Measurements from ENCODE around the gene DHRS2.
"Not testable (repeated sequence)": the region's sequence is repeated elsewhere in the genome, so short reads cannot be mapped to it uniquely, and the experiment has no call there.

DHRS2 gene

DNA sequence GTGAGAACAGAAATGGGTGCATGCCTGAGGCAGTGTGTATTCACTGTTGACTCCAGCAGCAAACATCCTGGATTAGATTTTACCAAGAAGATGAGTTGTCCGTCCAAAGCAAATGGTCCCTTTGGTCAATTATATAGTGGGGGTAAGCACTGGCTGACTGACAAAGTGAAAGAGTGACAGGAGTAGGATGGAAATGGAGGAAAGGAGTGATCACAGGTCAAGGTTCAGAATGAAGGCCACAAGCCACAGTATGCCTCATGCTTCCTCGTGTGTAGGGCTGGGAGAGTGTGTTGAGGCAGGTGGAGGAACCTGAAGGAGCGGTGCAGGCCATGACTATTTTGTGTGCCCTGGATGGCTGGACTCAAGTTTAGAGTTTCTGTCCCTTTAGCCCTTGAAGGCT is 14.3 kb downstream of the DHRS2 start:
- no peak for DNase-seq

DNA sequence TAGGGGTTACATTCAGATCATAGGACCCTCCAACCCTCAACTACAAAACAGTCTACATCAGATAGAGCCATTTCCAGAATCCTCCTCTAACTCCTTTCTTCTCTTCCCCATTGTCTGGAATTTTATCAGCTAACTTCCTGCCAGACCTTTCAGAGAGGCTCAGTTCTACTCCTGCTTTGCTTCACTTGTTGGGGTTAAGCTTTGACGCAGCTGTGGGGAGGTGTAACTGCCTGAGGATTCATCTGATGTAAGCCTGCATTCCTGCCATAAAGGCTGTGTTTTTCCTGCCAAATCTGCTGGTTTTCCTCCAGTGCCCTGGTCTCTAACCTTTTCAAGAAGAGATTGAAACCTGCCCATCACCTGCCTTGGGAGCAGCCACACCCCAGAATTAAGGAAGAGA is 16.9 kb downstream of the DHRS2 start:
- no peak for DNase-seq

DNA sequence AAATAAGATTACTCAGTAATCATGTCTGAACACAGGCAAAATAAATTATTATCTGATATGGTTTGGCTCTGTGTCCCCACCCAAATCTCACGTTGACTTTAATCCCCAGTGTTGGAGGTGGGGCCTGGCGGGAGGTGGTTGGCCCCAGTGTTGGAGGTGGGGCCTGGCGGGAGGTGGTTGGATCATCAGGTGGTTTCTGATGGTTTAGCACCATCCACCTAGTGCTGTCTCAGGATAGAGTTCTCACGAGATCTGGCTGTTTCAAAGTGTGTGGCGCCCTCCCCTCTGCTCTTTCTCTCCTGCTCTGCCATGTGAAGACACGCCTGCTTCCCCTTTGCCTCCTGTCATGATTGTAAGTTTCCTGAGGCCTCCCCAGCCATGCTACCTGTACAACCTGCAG is 18.1 kb downstream of the DHRS2 start:
- no peak for DNase-seq

DNA sequence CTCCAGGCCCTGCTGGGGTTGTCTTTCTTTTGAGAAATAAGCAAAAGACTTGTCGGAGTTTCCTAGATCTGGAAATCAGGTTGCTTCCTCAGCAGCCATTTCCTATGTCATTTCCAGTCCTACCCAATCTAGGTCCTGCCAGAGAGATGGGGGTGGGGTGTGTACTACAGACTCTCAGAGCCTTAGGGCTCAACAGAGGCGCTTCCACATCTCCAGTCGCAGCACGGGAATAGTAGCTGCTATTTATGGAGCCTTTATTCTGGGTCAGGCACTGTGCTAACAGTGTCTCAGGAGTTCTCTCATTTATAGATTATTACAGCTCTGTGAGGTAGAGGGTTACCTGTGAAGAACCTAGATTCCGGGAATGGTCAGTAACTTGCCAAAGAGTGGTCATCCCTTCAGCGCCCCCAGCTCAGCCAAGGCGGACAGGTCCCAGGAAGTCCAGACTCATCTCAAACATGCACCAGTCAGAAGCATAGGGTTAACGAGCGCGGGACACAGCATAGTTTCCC is 21.9 kb downstream of the DHRS2 start:
- no peak for DNase-seq

DNA sequence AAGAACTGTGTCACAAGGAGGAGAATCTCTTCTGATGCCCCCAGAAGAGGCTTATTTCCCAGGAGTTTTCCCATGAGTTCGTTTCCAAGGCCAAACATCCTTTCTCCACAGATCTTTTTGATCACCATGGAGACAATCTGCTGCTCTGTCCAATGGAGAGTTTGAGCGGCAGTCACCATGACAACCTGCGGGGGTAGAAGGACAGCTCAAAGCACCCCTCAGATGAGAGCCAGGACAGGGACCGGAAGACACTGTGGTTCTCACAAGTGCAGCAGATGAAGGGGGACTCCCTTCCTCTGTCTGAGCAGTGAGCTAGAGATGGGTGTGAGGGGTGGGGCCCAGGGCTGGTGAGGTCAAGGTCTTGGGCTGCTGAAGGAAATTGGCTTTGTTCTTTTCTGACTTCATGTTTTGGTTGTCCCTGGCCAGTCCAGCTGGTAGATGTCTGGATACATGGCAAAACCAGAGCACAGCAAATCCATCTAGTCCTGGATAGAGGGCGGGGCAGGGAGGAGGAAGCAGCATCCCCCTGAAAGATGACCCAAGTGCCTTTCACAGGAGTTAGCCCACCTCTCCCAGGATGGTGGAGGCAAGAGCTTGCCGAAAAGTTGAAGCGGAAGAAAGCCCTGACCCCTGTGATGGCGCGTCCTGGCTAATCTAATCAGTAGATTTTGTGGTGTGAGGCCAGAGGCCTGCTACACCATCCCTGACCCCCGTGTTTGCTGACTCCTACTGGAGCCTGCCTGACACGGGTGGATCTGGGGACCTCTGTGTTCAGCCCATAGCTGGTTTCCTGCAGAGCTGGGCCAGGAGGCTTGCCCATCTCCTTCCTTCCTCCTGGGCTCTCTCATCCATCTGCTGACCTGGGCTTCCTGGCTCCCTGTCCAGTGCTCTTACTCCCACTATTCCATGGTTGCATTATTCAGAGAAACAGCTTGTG is 24.4 kb downstream of the DHRS2 start:
- no peak for DNase-seq

DNA sequence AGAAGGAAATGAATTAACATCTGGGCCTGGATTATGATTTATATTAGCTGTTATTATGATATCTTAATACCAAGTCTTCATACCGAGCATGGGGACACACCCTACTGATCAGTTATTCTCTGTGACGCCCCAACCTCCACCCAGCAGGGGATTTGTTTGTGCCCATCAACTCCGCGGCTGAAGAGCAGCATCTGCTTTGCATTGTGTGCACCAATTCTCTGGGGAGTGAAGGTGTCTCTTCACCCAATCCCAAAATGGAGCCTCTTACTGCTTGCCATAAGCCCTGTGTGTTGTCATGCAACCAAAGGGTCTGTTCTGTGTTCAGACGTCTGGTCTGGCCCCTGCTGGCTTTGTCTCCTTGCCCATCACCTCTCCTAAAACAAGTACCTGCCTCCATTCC is 25.4 kb downstream of the DHRS2 start:
- DNase-seq: no peak

DNA sequence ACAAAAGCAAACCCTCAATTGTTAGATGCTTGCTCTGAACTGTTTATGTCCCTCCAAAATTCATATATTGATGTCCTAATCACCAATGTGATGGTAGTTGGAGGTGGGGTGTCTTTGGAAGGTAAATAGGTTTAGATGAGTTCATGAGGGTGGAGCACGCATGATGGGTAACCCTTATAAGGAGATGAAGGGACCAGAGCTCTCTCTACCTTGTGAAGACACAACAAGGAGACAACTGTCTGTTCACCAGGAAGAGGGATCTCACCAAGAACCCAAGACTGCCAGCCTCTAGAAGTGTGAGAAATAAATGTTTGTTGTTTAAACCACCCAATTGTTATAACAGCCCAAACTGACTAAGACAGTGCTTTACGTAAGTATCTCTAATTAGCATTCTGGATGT is 27.0 kb downstream of the DHRS2 start:
- no peak for DNase-seq

DNA sequence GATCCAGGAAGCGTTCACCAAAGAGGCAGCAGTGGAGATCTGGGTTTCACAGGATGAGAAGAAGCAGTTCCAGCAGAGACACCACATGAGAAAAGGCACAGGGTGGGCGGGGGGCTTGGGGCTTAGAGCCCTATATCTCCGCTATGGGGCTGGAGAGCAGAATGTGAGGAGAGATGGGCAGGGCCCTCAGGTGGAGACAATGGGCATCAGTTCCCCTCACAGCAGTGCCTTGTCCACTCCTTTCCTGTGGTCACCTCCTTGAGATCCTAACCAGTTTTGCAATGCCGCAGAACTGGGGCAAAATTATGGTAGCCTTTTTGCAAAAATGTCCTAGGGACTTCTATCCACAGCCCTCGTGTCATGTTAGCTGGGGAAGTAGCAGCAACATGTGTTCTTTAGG is 27.5 kb downstream of the DHRS2 start:
- no peak for DNase-seq

DNA sequence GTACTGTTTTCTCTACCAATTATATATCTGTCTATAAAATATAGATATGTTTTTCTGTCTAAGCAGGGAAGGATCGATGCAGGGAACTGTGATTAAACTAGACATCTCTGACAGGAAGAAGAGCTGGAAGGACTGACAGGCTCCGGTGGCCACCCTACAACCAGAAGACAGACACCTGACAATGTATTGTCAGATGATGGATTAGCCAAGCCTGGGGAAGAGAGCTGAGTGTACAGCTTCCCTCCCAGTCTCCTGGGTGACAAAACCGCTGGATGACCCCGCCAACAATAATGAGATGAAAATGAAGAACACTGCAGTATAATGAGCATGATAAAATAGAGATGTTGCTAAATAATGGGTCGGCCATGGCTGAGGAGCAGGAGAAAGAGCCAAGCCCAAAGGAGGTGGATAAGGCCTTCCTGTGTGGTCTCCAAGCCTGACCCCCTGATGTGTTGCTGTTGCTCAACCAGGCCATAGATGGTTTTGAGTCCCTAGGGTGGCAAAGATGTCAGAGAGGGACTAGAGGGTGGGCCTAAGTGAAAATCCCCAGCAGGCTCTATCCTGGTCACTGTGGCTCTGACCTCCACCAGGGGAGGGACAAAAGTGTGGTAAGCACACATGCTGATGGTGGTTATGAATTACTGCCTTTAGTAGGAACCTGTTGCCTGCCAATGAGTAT is 28.2 kb downstream of the DHRS2 start:
- DNase-seq: no peak

DNA sequence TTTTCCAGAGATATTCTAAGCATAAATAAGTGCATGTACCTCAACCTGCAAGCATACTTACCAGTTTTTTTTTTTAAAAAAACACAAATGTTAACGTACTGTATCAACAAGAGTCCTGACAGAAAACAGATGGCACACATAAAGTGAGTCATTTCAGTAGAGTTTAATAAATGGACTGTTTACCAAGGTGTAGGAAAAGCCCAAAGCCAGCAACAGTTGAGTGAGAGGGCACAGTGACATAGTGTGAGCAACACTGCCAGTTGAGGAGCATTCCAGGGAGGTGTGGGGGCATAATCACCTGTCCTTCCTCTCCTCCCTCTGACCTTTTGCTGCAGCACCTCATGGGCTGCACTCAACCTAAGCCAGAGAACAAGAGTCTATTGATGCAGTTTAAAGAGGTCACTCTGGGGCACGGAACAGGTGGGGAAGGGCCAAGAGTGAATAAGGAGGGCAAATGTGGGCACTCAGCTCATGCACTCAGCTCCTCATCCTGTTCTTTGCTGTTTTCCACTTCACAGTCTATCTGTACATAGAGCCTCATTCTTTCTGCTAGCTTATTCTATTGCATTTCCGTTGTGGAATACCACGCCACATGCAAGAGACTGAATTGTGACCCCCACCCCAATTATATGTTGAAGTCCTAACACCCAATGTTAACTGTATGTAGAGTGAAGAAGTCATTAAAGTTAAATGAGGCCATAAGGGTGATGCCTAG is 29.3 kb downstream of the DHRS2 start:
- no peak for DNase-seq

DNA sequence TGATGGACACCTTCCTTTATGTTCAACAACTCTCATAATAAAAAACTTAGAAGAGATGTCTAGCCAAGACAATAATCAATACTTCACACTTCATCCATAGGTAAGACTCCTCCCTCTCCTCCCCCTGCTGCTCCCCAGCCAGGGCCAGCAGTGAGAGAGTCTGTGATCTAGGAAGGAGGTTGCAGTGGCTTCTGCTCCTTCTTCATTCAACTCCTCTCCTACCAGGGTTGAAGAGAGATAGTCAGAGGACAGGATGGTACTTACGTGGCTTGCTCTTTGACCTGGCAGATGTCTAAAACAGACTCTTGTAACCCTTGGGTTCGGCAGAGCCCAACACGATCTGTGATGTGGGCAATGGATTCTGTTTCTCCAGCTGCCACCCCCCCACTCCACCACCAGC is 31.0 kb downstream of the DHRS2 start:
- no peak for DNase-seq

DNA sequence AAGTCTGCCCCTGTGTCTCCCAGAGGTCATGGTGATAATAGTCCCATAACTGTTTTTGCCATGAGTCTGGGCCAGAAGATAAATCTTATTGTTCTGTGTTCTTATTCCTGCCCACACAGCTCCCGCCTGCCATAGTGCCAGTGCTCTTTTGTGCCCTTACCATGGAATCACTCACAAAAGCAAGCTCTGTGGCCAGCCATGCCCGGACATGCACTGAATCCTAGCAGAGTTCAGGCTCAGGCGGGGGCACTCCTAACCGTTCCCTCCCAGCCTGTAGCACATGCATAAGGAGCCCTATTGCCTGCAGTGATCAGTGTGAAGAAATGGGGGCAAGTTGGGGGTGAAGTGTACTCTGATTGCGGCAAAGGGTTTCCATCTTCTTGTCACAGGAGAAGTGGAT is 33.3 kb downstream of the DHRS2 start:
- no peak for DNase-seq

DNA sequence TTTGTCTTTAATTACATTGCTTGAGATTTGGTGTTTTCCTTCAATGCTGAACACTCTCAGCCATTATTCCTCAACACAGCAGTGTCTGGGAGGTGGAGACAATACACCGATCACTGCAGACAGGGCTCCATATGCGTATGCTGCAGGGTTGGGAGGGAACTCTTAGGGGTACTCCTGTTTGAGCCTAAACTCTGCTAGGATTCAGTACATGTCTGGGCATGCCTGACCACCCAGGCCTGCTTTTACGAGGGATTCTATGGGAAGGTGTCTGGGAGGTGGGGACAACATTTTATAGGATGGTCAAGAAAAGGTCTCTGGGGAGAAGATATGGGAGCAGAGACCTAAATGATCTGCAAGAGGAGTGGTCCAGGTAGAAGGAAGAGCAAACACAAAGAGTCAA is 34.3 kb downstream of the DHRS2 start:
- no peak for DNase-seq

DNA sequence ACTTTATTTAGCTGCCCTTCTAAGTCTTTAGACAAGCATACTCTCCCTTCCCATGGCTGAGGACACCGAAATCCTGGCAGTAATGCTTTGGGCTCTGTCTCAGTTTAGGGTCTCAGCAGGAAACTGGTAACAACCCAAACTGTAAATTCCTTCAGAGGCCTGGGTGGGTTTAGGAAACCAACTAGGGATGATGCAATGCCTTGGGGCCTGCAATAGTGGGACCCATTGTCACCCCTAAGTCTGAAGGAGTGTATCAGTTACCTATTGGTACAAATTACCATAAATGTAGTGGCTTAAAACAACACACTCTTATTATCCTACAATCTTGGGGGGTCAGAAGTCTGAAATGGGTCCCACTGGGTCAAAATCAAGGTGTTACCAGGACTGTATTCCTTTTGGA is 36.0 kb downstream of the DHRS2 start:
- DNase-seq: no peak

DNA sequence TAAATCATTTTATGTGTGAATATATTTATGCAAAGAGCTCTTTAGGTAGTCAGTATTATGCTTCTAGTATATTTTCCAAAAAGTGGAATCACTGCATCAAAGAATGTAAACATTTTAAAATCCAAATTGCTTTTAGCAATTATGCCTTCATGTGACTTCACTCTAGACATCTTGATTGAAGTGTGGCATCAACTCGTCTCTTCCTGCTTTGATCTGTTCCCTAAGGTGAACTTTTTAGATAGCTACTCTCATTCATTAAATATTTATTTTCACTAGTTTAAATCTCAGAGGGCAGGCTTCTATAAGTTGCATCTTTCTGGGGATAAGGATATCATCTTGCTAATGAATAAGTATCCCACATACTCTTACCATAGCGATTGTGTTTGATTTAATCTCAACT is 39.2 kb downstream of the DHRS2 start:
- DNase-seq: no peak

DNA sequence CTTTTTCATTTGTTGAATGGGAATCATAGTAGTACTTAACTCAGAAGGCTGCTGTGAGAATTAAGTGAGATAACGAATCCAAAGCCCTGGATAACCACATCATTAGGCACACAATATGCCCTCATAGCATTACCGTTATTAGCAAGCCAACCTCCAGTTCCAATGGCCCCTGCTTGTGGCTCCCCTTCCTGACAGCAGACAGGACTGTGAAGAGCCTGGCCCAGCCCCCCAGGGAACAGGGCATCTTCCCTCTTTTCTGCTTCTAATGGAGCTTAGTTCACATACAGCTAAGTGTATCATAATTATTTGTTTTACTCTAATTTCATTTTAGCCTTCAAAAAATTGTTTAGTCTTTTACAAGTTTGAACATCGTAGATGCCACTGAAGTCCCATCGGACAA is 39.7 kb downstream of the DHRS2 start:
- DNase-seq: no peak

DNA sequence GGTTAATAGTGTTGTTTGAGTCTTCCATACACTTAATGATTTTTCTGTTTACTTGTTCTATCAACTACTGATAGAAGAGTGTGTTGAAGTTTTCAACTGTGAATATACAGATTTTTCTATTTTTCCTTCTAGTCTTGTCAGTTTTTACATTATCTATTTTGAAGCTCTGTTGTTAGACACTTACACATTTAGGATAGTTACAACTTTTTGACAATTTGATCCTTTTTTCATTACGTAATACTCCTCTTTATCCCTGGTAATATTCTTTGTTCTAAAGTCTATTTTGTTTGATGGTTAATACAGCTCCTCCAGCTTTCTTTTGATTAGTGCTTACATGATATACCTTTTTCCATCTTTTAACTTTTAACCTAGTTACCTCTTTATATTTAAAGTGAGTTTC is 45.2 kb downstream of the DHRS2 start:
- no peak for DNase-seq

DNA sequence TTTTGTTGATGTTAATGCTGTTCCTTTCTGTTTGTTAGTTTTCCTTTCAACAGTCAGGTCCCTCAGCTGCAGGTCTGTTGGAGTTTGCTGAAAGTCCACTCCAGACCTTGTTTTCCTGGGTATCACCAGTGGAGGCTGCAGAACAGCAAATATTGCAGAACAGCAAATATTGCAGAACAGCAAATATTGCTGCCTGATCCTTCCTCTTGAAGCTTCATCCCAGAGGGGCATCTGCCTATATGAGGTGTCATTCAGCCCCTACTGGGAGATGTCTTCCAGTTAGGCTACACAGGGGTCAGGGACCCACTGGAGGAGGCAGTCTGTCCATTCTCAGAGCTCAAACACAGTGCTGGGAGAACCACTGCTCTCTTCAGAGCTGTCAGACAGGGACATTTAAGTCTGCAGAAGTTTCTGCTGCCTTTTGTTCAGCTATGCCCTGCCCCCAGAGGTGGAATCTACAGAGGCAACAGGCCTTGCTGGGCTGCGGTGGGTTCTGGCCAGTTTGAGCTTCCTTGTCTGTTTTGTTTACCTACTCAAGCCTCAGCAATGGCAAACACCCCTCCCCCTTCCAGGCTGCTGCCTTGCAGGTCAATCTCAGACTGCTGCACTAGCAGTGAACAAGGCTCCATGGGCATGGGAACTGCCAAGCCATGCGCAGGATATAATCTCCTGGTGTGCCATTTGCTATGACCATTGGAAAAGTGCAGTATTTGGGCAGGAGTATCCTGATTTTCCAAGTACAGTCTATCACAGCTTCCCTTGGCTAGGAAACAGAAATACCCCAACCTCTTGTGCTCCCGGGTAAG is 53.7 kb downstream of the DHRS2 start:
- DNase-seq: not testable (repeated sequence)

DNA sequence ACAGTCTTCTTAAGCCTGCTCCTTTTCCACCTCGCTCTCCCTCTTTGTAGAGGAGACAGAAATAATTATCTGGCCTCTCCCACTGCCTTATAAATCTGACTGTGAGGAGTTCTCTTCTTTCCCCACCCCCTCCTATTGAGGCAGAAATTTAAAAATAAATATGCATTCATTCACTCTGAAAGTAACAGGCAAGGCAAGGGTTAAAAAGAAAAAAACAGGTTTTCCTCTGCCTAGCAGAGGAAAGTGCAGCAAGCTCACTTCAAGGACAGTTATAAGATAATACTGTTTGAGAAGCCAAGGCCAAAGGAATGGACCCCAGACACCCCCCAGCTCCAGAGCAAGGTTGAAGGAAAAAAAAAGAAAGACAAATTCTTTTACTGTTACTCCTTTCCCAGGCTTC is 56.3 kb downstream of the DHRS2 start:
- DNase-seq: no peak

DNA sequence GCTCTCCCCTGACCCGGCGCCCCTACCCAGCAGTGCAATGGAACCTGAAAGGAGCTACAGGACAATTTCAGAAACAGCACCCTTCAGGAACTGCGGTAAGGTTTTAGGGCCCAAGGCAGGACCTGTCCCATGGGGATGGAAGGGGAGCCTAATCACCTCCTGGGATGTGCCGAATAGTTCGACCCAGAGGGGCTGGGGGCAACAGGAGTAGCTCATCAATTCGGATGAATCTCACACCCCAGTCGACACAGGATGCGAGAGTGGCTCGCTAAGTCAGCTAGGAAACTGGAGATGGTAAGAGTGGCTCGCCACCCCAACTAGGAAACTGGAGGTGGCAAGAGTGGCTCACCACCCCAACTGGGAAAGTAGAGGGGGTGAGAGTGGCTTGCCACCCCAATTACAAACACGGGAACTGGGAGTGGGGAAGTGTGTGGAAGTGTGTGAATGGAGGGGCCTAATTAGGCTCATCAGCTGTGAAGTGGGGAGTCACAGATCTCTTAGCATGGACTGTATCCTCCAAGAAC is 57.1 kb downstream of the DHRS2 start:
- no peak for DNase-seq

DNA sequence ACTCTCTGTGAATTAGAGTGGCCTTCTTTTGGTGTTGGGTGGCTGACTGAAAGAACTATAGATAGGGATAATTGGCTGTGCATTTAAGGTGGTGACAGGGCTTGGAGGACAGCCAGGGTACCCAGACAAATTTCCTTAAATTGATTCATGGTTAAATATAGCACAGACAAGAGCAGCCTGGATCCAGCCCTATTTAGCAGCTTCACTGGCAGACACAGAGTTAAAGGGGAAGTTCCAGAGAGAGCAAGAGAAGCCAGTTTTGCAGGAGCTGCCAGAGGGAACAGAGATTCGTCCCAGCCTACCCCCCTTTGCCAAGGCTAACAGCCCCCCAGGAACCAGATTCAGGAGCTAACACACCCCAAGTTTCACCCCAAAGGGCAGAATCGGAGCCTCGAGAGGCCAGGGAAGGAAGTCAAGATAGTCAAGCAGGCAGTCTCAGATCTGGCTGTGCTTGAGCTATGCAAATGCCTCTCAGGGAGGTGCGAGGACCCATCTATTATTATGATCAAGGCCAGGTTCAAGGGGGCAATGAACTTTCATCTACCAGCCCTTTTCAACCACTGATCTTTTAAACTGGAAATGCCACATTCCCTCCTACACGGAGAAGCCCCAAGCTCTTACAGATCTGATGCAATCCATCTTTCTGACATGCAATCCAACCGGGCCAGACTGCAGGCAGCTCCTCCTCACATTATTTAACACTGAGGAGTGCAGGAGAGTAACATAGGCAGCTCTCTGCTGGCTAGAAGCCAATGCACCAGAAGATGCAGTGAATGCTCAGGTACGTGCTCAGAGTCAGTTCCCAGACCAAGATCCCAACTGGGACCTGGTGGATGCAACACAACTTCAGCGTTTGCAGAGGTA is 58.2 kb downstream of the DHRS2 start:
- no peak for DNase-seq

Measured in central memory CD4-positive, alpha-beta T cell (primary cell).